Measurements from ENCODE around the gene WWOX.

GRCh38 chr16:79054211-79054984 is 954.9 kb downstream of the WWOX start:
- TF ChIP-seq CTCF (IDR thresholded peaks at IDR 0.05; ENCODE audit: control extremely low read depth in 1 of 3, insufficient read depth in 1 of 3, low read depth in 1 of 3, low read length in 3 of 3): no peak
- no peak for TF ChIP-seq SP2 (IDR thresholded peaks at IDR 0.05; ENCODE audit: low read length)
- TF ChIP-seq TAF1 (IDR thresholded peaks at IDR 0.05; ENCODE audit: low read depth, low read length): no peak

Data from H1 (cell line).